ENCODE measurements around the gene ZFYVE1.

The ZFYVE1 gene

GRCh38 chr14:73026845-73027542 lies at the start of gene ZFYVE1:
Gene ZFYVE1, minus strand, starts transcription at chr14:73027106. Its CDS starts 2,598 bp downstream, at chr14:73024508.
- TF ChIP-seq CTCF (IDR thresholded peaks at IDR 0.05; ENCODE audit: insufficient read depth, low read depth, low read length, missing control alignments), result no peak
- peak within 1 kb of the TSS; percentile 68 for H3K4me3 ChIP-seq (ENCODE audit: low read depth, low read length)

GRCh38 chr14:73069585-73069984 lies 42.7 kb upstream of the ZFYVE1 start:
- no peak for DNase-seq (ENCODE audit: low read depth)
- TF ChIP-seq CTCF (IDR thresholded peaks at IDR 0.05; ENCODE audit: insufficient read depth, low read depth, low read length, missing control alignments), result no peak
- no peak overlapping the region for H3K4me3 ChIP-seq (ENCODE audit: low read depth, low read length)

More at GRCh38 chr14:73026845-73027542, at the start of gene ZFYVE1:
- peak; percentile 98 for DNase-seq (ENCODE audit: low read depth)

GRCh38 chr14:73058922-73059673 lies 32.2 kb upstream of the ZFYVE1 start:
- peak overlapping the region; percentile 96 for H3K4me3 ChIP-seq (ENCODE audit: low read depth, low read length)
- peak; percentile 12 for DNase-seq (ENCODE audit: low read depth)
- no peak for TF ChIP-seq CTCF (IDR thresholded peaks at IDR 0.05; ENCODE audit: insufficient read depth, low read depth, low read length, missing control alignments)

- peak within 1 kb of the TSS; percentile 96 for H3K4me3 ChIP-seq (ENCODE audit: low read depth, low read length)
- no peak for TF ChIP-seq CTCF (IDR thresholded peaks at IDR 0.05; ENCODE audit: insufficient read depth, low read depth, low read length, missing control alignments)
- DNase-seq (ENCODE audit: low read depth), result peak; percentile 99
Measured at GRCh38 chr14:73058224-73058921, 31.5 kb upstream of the ZFYVE1 start, which contains the start of gene RBM25. Gene RBM25, plus strand, starts transcription at chr14:73058534. Its CDS starts 13,108 bp downstream, at chr14:73071642.

- peak overlapping the region; percentile 96 for H3K4me3 ChIP-seq (ENCODE audit: low read depth, low read length)
- TF ChIP-seq CTCF (IDR thresholded peaks at IDR 0.05; ENCODE audit: insufficient read depth, low read depth, low read length, missing control alignments), result no peak
- no peak for DNase-seq (ENCODE audit: low read depth)
Measured at GRCh38 chr14:73057944-73058223, 31.0 kb upstream of the ZFYVE1 start.

- DNase-seq (ENCODE audit: low read depth), result no peak
- no peak for TF ChIP-seq CTCF (IDR thresholded peaks at IDR 0.05; ENCODE audit: insufficient read depth, low read depth, low read length, missing control alignments)
- H3K4me3 ChIP-seq (ENCODE audit: low read depth, low read length), result no peak overlapping the region
Measured at GRCh38 chr14:73055251-73055650, 28.3 kb upstream of the ZFYVE1 start.
